GM12873 (cell line): ENCODE results near the gene APOH.

Source experiments
- TF ChIP-seq, protein P1 (sequence below): IDR thresholded peaks from 2 replicates; pipeline ENCODE4 v1.5.1; 2012; ENCODE audit warnings: low read depth, mild to moderate bottlenecking, moderate library complexity, low read length, control low read depth; ENCODE audit not compliant: insufficient read depth; ENCODE audit errors: missing control alignments

The APOH gene

DNA sequence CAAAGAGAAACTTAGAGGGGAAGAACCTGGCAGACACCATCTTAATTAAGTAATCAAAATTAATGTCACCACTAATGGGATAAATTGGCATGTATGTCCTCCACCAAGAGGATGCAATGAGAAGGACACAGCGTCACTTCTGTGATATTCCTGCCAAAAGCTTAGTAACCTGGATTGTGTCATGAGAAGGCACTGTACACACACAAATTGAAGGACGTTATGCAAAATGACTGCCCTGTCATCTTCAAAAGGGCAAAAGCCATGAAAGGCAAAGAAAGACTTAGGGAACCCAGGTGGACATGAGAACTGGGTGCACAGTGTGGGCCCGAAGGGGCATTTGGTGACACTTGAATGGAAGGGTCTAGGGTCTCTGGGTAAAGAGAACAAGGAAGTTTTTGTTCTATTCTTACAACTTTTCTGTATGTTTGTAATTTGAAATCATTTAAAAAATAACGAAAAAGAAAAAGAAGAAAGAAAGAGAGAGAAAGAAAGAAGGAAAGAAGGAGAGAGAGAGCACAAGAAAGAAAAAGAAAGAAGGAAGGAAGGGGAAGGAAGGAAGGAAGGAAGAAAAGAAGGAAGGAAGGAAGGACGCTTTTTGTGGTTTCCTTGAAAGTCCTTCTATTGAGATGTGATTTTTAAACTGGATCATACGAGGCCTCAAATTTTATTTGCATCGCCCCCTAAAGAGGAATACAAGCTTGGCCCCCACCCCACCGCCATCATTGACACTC is 4.0 kb upstream of the APOH start:
- TF ChIP-seq, protein P1, sequence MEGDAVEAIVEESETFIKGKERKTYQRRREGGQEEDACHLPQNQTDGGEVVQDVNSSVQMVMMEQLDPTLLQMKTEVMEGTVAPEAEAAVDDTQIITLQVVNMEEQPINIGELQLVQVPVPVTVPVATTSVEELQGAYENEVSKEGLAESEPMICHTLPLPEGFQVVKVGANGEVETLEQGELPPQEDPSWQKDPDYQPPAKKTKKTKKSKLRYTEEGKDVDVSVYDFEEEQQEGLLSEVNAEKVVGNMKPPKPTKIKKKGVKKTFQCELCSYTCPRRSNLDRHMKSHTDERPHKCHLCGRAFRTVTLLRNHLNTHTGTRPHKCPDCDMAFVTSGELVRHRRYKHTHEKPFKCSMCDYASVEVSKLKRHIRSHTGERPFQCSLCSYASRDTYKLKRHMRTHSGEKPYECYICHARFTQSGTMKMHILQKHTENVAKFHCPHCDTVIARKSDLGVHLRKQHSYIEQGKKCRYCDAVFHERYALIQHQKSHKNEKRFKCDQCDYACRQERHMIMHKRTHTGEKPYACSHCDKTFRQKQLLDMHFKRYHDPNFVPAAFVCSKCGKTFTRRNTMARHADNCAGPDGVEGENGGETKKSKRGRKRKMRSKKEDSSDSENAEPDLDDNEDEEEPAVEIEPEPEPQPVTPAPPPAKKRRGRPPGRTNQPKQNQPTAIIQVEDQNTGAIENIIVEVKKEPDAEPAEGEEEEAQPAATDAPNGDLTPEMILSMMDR = no peak

DNA sequence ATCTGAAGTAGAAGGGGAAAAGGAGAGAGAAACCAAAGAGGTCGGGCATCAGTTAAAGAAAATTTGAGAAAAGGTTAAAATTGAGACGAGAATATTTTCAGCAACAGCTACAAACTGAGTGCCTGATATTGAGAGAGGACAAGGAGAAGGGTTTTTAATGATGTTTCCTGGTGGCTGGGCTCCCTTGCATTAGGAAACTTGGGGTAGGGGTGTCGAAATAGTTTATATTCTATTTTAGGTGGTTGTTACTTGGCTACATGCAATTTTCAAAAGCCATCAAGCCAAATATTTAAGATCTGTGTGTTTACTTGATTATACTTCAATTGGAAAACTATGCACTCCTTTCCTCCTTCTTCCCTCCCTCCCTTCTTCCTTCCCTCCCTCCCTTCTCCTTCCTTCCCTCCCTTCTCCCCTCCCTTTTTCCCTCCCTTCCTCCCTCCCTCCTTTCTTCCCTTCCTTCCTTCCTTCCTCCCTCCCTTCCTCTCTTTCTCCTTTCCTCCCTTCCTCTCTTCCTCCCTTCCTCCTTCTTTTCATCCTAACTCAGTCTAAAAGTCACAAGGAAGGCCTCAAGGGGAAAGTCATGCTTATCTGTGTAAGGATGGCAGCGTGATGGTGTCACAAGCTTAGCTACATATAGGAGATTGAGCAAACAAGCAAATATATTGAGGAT is 1.8 kb upstream of the APOH start:
- TF ChIP-seq, protein P1 = no peak

DNA sequence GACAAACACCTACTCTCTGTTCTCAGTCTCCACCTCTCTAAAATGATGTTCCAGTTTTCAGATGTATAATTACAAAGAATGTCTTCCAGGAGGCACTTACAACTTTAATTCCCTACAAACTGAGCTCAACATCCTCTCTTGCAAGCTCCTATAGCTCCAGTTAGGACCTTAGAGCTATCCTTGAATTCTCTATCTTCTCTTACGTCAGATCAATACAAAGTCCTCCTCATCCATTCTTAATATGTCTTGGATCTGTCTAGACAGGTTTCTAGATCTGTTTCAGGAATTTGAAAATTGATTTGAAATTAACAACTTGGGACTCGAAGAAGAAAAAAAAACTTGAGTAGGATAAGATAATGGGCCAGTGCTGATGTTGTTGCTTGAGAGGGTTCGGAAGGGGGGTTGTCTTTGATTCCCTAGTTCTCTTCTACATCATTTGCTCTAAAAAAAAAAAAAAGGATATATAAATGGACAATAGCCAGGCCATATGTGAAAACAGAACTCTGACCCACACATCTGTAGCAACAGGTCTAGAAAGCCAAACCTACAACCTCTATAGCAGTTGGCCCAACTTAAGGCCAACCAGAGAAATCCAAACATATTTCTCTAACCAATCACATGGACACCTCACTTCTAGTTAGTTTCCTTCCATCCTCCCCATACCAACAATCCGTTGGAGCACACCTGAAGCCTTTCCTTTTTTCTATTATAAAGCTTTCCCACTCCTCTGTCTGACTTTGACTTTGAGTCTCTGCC is 746 bp upstream of the APOH start:
- TF ChIP-seq, protein P1 = no peak

DNA sequence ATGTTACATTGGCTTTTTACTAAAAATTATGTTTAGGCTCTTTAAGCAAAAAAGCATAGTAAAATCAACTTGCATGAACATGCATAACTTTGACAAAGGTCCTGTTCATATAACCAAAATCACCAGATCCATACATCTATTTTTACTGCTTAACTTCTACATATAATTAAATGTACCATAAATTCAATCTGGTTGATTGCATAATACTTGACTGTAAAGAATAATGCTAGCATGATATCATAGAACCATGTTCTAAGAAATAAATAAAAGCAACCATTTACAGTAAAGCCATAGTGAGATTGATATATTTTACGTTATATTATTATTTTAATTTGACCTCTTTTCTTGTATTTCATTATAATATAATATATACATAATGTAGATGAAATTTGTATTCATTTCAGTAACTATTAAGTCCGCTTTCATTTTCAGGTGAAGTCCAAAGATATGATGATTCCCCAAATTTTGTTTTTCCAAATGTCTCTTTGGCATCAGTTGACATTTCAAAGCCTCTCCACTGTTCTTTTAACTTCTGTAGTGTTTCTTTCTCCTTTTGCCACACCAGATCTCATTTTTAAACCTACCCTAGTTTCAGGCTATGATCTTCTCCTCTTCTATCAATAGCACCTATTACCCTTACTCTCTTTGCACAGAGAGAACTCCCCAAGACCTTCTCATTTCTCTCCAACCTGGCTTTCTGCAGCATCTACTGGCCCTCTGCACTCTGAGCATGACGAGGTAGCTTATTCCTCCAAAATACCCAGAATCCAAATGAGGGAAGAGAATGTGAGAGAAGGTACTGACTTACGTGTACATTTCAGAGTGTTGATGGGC is 1.8 kb downstream of the APOH start:
- TF ChIP-seq, protein P1 = no peak

DNA sequence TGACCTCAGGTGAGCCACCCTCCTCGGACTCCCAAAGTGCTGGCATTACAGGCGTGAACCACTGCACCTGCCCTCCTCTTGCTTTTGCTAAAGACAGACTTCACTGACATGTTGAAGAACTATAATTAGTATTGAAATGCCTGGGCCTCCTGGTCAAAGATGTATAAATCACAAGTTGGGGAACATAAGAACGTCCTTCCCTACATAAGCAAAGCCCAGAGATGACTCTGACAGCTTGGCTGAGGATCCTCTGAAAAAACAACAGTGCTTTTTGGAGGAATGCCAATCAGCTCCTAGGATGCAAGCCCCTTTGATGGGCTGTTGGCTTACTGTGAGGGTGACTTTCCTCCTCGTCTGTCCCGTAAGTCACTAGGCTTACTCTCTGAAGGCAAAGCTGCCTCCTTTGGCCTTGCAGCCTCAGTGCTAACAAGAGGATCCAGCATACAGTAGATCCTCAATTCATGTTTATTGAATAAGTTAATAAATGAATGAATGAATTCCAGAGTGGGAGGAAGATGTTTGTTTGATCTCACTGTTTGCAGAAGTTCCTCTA is 6.3 kb downstream of the APOH start:
- TF ChIP-seq, protein P1 = no peak

DNA sequence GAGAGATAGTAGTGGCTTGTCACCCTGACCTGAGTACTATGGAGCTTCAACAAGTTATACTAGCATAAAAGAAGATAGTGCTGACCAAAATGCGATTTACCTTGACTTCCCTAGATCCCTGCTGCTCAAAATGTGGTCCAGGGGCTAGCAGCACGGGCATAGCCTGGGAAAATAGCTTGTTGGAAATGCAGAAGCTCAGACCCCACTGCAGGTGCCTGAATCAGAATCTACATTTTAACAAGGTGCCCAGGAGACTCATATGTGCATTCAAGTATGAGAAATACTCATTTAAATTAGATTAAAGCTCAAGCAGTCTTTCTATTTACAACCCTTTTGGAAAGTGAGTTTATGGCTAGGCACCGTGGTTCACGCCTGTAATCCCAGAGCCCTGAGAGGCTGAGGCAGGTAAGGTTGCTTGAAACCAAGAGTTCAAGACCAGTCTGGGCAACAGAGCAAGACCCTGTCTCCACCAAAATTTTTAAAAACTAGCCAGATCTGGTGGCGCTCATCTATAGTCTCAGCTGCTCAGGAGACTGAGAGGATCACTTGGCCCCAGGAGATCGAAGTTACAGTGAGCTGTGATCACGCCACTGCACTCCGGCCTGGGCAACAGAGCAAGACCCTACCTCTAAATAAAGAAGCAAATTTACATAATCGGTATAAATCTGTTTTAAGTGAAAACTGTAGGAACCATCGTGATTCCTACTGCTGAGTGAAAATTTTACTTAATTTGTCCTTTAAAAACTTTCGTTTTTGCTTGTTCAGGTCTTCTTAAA is 7.3 kb downstream of the APOH start:
- TF ChIP-seq, protein P1 = no peak
